ENCODE results near the gene MKRN2. TPM values are rescaled to one million over a fixed set of nuclear protein-coding genes. Genes with fewer than 3 reads are reported as not detected.
"Not testable (repeated sequence)": the region's sequence is repeated elsewhere in the genome, so short reads cannot be mapped to it uniquely, and the experiment has no call there.

Gene MKRN2
- total RNA-seq, 1 experiment from 2014 or later = 27.9 TPM

GRCh38 chr3:12624964-12625363 lies 68.1 kb downstream of the MKRN2 start:
- H3K4me2 ChIP-seq (ENCODE audit: low read length); BruUV-seq (replicated peaks); CTCF ChIA-PET; H3K27ac ChIP-seq (ENCODE audit: low read depth, low read length); H3K27me3 ChIP-seq (ENCODE audit: insufficient read depth, low read length); H3K9me3 ChIP-seq (ENCODE audit: control insufficient read depth in 1 of 2, insufficient read depth in 1 of 2, low read depth in 1 of 2, low read length in 2 of 2); H3K4me3 ChIP-seq (replicated peaks in 1 of 2; ENCODE audit: low read depth in 1 of 2, low read length in 2 of 2); H3K9me2 ChIP-seq (ENCODE audit: insufficient read depth); DNase-seq (ENCODE audit: low read depth, low spot score); RAD21 ChIA-PET (ENCODE audit: low non-redundant PET in 1 of 2, low total read pairs in 2 of 2, uncharacterized antibody in 2 of 2, unreplicated experiment in 2 of 2); H3K36me3 ChIP-seq (ENCODE audit: control insufficient read depth in 1 of 2, insufficient read depth in 2 of 2, low read length in 2 of 2); ATAC-seq; H2AFZ ChIP-seq (ENCODE audit: low read depth, low read length, poor library complexity, severe bottlenecking); H4K20me1 ChIP-seq (ENCODE audit: insufficient read depth); H3K9ac ChIP-seq (ENCODE audit: low read length); intact Hi-C loops (cut with micrococcal nuclease): not testable (repeated sequence)
- POLR2A ChIA-PET = interaction anchor here (0.9 kb wide), 1 partner anchor 34 kb away, joined by 3 read pairs; no protein-coding TSS in a partner anchor
- Histone ChIP-seq H3K79me2 (ENCODE audit: insufficient read depth, low read length) (peaks cover 96% of the 10 kb centered on the region), H3K4me1 (ENCODE audit: control insufficient read depth in 1 of 2, insufficient read depth in 2 of 2, low read length in 2 of 2) (peaks cover 6 to 15% of the 10 kb centered on the region in 2 experiments; a peak in 2 of 4 replicates)

GRCh38 chr3:12627370-12627769 lies 70.5 kb downstream of the MKRN2 start:
- H3K36me3 ChIP-seq (ENCODE audit: control insufficient read depth in 1 of 2, insufficient read depth in 2 of 2, low read length in 2 of 2) = no peaks in the 10 kb centered on the region

More at GRCh38 chr3:12627370-12627769, 70.5 kb downstream of the MKRN2 start:
- Histone ChIP-seq H3K9ac (ENCODE audit: low read length) (no peak overlapping the region), H3K4me2 (ENCODE audit: low read length) (no peak overlapping the region), H3K9me3 (ENCODE audit: control insufficient read depth in 1 of 2, insufficient read depth in 1 of 2, low read depth in 1 of 2, low read length in 2 of 2) (no peaks in the 10 kb centered on the region), H3K9me2 (ENCODE audit: insufficient read depth) (no peaks in the 10 kb centered on the region), H3K4me1 (ENCODE audit: control insufficient read depth in 1 of 2, insufficient read depth in 2 of 2, low read length in 2 of 2) (peaks cover 14 to 33% of the 10 kb centered on the region in 2 experiments), H4K20me1 (ENCODE audit: insufficient read depth) (peaks cover 4% of the 10 kb centered on the region; the same call in 1 of the 2 replicates), H3K79me2 (ENCODE audit: insufficient read depth, low read length) (peaks cover 95% of the 10 kb centered on the region), H3K27me3 (ENCODE audit: insufficient read depth, low read length) (no peaks in the 10 kb centered on the region), H2AFZ (ENCODE audit: low read depth, low read length, poor library complexity, severe bottlenecking) (no peak overlapping the region), H3K27ac (ENCODE audit: low read depth, low read length) (no peak overlapping the region), H3K4me3 (replicated peaks in 1 of 2; ENCODE audit: low read depth in 1 of 2, low read length in 2 of 2) (no peak overlapping the region)
- intact Hi-C loops (cut with micrococcal nuclease) = no loop called here
- no peak for ATAC-seq
- RAD21 ChIA-PET (ENCODE audit: low non-redundant PET in 1 of 2, low total read pairs in 2 of 2, uncharacterized antibody in 2 of 2, unreplicated experiment in 2 of 2) = no interaction called here
- POLR2A ChIA-PET = no interaction called here
- no TSS peak for BruUV-seq (replicated peaks)
- no peak for DNase-seq (ENCODE audit: low read depth, low spot score)
- CTCF ChIA-PET = no interaction called here
- no peak for TF ChIP-seq RAD21 (IDR thresholded peaks at IDR 0.05; ENCODE audit: low read depth)
- no peak for TF ChIP-seq EZH2 (IDR thresholded peaks at IDR 0.05)
- TF ChIP-seq ZFX (IDR thresholded peaks at IDR 0.05) = no peak
- TF ChIP-seq FOSL1 (IDR thresholded peaks at IDR 0.05; ENCODE audit: low read depth) = no peak
- no peak for TF ChIP-seq POLR2AphosphoS5 (IDR thresholded peaks at IDR 0.05; ENCODE audit: low read depth, low read length)
- TF ChIP-seq ELF1 (IDR thresholded peaks at IDR 0.05; ENCODE audit: borderline replicate concordance, low read depth) = no peak
- TF ChIP-seq REST (IDR thresholded peaks at IDR 0.05; ENCODE audit: low read depth) = no peak

Data from HCT116 (cell line).